Measurements from ENCODE around the gene CRLF1.

The CRLF1 gene

GRCh38 chr19:18587962-18588610, 18.5 kb downstream of the CRLF1 start:
- no peak for DNase-seq
- TF ChIP-seq POLR2A (IDR thresholded peaks at IDR 0.05; ENCODE audit: low read length) (no peak), GATA1 (IDR thresholded peaks at IDR 0.05; ENCODE audit: low read depth, low read length) (no peak)

GRCh38 chr19:18587561-18587960, 19.0 kb downstream of the CRLF1 start:
- DNase-seq: peak in 1 of 2 experiments; percentile 49
- no peak for TF ChIP-seq POLR2A (IDR thresholded peaks at IDR 0.05; ENCODE audit: low read length)
- no peak for TF ChIP-seq GATA1 (IDR thresholded peaks at IDR 0.05; ENCODE audit: low read depth, low read length)

- no peak for DNase-seq
- TF ChIP-seq POLR2A (IDR thresholded peaks at IDR 0.05; ENCODE audit: low read length) (no peak), GATA1 (IDR thresholded peaks at IDR 0.05; ENCODE audit: low read depth, low read length) (no peak)
These were observed 20.3 kb downstream of the CRLF1 start for GRCh38 chr19:18586306-18586705.

GRCh38 chr19:18580311-18580710, 26.3 kb downstream of the CRLF1 start:
- TF ChIP-seq POLR2A (IDR thresholded peaks at IDR 0.05; ENCODE audit: low read length) (no peak), GATA1 (IDR thresholded peaks at IDR 0.05; ENCODE audit: low read depth, low read length) (no peak)
- DNase-seq: no peak

GRCh38 chr19:18577365-18577914, 29.2 kb downstream of the CRLF1 start:
- TF ChIP-seq POLR2A (IDR thresholded peaks at IDR 0.05; ENCODE audit: low read length) (peak; percentile 19), GATA1 (IDR thresholded peaks at IDR 0.05; ENCODE audit: low read depth, low read length) (no peak)
- no peak for DNase-seq

- peak; percentile 1 for TF ChIP-seq POLR2A (IDR thresholded peaks at IDR 0.05; ENCODE audit: low read length)
- TF ChIP-seq GATA1 (IDR thresholded peaks at IDR 0.05; ENCODE audit: low read depth, low read length): no peak
- DNase-seq: no peak
These were observed 30.2 kb downstream of the CRLF1 start for GRCh38 chr19:18576383-18576782.

- DNase-seq: no peak
These were observed 31.8 kb downstream of the CRLF1 start for GRCh38 chr19:18574691-18575291.

GRCh38 chr19:18571564-18572344, 34.8 kb downstream of the CRLF1 start, which contains the start of gene UBA52:
TSS of gene UBA52 (plus strand) at chr19:18571857. CDS start at chr19:18573301, 1,444 bp downstream.
- DNase-seq: peak; percentile 100
- peak; percentile 91 for TF ChIP-seq POLR2A (IDR thresholded peaks at IDR 0.05; ENCODE audit: low read length)
- no peak for TF ChIP-seq GATA1 (IDR thresholded peaks at IDR 0.05; ENCODE audit: low read depth, low read length)

More at GRCh38 chr19:18574691-18575291, 31.8 kb downstream of the CRLF1 start:
- TF ChIP-seq POLR2A (IDR thresholded peaks at IDR 0.05; ENCODE audit: low read length): no peak
- no peak for TF ChIP-seq GATA1 (IDR thresholded peaks at IDR 0.05; ENCODE audit: low read depth, low read length)

- TF ChIP-seq POLR2A (IDR thresholded peaks at IDR 0.05; ENCODE audit: low read length) (no peak), GATA1 (IDR thresholded peaks at IDR 0.05; ENCODE audit: low read depth, low read length) (no peak)
- DNase-seq: no peak
These were observed 38.2 kb downstream of the CRLF1 start for GRCh38 chr19:18568367-18568766.

GRCh38 chr19:18566953-18567352, 39.6 kb downstream of the CRLF1 start:
- TF ChIP-seq POLR2A (IDR thresholded peaks at IDR 0.05; ENCODE audit: low read length) (no peak), GATA1 (IDR thresholded peaks at IDR 0.05; ENCODE audit: low read depth, low read length) (no peak)
- DNase-seq: no peak

- DNase-seq: no peak
These were observed 44.5 kb downstream of the CRLF1 start for GRCh38 chr19:18562086-18562485.

GRCh38 chr19:18559685-18560084, 46.9 kb downstream of the CRLF1 start:
- TF ChIP-seq GATA1 (IDR thresholded peaks at IDR 0.05; ENCODE audit: low read depth, low read length): no peak

More at GRCh38 chr19:18562086-18562485, 44.5 kb downstream of the CRLF1 start:
- no peak for TF ChIP-seq GATA1 (IDR thresholded peaks at IDR 0.05; ENCODE audit: low read depth, low read length)
- TF ChIP-seq POLR2A (IDR thresholded peaks at IDR 0.05; ENCODE audit: low read length): no peak

GRCh38 chr19:18558604-18559003, 48.0 kb downstream of the CRLF1 start:
- DNase-seq: no peak
- TF ChIP-seq GATA1 (IDR thresholded peaks at IDR 0.05; ENCODE audit: low read depth, low read length) (no peak), POLR2A (IDR thresholded peaks at IDR 0.05; ENCODE audit: low read length) (no peak)

More at GRCh38 chr19:18559685-18560084, 46.9 kb downstream of the CRLF1 start:
- DNase-seq: no peak

GRCh38 chr19:18558202-18558555, 48.4 kb downstream of the CRLF1 start:
- TF ChIP-seq POLR2A (IDR thresholded peaks at IDR 0.05; ENCODE audit: low read length) (no peak), GATA1 (IDR thresholded peaks at IDR 0.05; ENCODE audit: low read depth, low read length) (no peak)
- DNase-seq: peak in 1 of 2 experiments; percentile 61

All from erythroblast (primary cell).